Hepatocyte (in vitro differentiated cells): ENCODE results near the gene CNR2.

ENCODE experiments used
- CTCF ChIP-seq: fragments of 200-600 bp; sonication (generic); IDR thresholded peaks from 2 replicates; pipeline ENCODE4 v1.5.1; 2016; ENCODE audit warnings: antibody characterized with exemption, mild to moderate bottlenecking; ENCODE audit not compliant: poor library complexity
- EZH2 ChIP-seq: fragments of 200-600 bp; sonication (generic); IDR thresholded peaks from 2 replicates; pipeline ENCODE4 v1.6.1; 2016; ENCODE audit warnings: antibody characterized with exemption, mild to moderate bottlenecking, borderline replicate concordance

GRCh38 chr1:23882746-23883145 lies 30.4 kb downstream of the CNR2 start:
- no peak for TF ChIP-seq CTCF
- TF ChIP-seq EZH2 = no peak
